Tibial nerve (tissue), 4 donors: ENCODE data around the gene CTSH. TPM values are rescaled to one million over a fixed set of nuclear protein-coding genes. Genes with fewer than 3 reads are reported as not detected.
"Not testable (repeated sequence)": the region's sequence is repeated elsewhere in the genome, so short reads cannot be mapped to it uniquely, and the experiment has no call there.

Experiments
- DNase-seq, 2 donors: peaks; one replicate each; pipeline ENCODE4 v3.0.0-alpha.2; 2019; ENCODE audit warnings: low spot score in 2 of 2
- H3K27ac ChIP-seq, 4 donors: fragments of 200-600 bp; sonication (generic) in 3 of 4; one replicate each; pipeline ENCODE4 v1.5.1; 2017 to 2019; ENCODE audit warnings: mild to moderate bottlenecking in 1 of 4
- H3K27me3 ChIP-seq, 2 donors: fragments of 200-600 bp; sonication (generic) in 1 of 2; one replicate each; pipeline versions ENCODE4 v1.5.1 to v1.6.0; 2017 to 2019
- H3K36me3 ChIP-seq, 3 donors: fragments of 200-600 bp; sonication (generic); one replicate each; pipeline ENCODE4 v1.5.1; 2018 to 2019
- H3K4me1 ChIP-seq, 4 donors: fragments of 200-600 bp; sonication (generic) in 3 of 4; one replicate each; pipeline ENCODE4 v1.5.1; 2017 to 2019
- H3K4me3 ChIP-seq, 4 donors: fragments of 200-600 bp; sonication (generic) in 3 of 4; one replicate each; pipeline ENCODE4 v1.5.1; 2017 to 2019; ENCODE audit warnings: mild to moderate bottlenecking in 1 of 4, moderate library complexity in 1 of 4
- H3K9me3 ChIP-seq, 4 donors: fragments of 200-600 bp; sonication (generic) in 3 of 4; one replicate each; pipeline ENCODE4 v1.5.1; 2017 to 2019
- CTCF ChIP-seq, 5 experiments: fragments of 200-600 bp in 3 of 5; fragments of 450-650 bp in 2 of 5; sonication (generic) in 3 of 5; IDR thresholded peaks; one replicate each; pipeline ENCODE4 v1.5.1; 2016 to 2019; ENCODE audit warnings: antibody characterized with exemption in 5 of 5, mild to moderate bottlenecking in 3 of 5, moderate library complexity in 2 of 5
- EP300 ChIP-seq, 2 donors: sonication (generic); formaldehyde crosslinking; IDR thresholded peaks; one replicate each; pipeline ENCODE4 v1.6.1; 2017; ENCODE audit warnings: antibody characterized with exemption in 2 of 2, mild to moderate bottlenecking in 1 of 2
- POLR2A ChIP-seq, 2 donors: fragments of 450-650 bp; IDR thresholded peaks; one replicate each; pipeline ENCODE4 v1.6.1; 2017; ENCODE audit warnings: antibody characterized with exemption in 2 of 2, mild to moderate bottlenecking in 2 of 2, moderate library complexity in 2 of 2
- WGBS, 2 donors: methylation state at CpG; one replicate each; pipeline ENCODE4 v1.1.5; 2018; 5-methylcytosine and 5-hydroxymethylcytosine counted together
- total RNA-seq, 4 donors: library from RNA; depleted of rRNA; stranded (reverse); fragments of >200 nt; gene quantifications; one replicate each; pipeline ENCODE4 v1.1.0, GENCODE V29; 2016

CTSH gene
- total RNA-seq, 4 donors from 2014 or later, result 73.8 to 333 (median 239) TPM

GRCh38 chr15:78880242-78880533 is 64.7 kb downstream of the CTSH start:
- TF ChIP-seq CTCF (IDR thresholded peaks at IDR 0.05) (no peak), EP300 (IDR thresholded peaks at IDR 0.05) (no peak), POLR2A (IDR thresholded peaks at IDR 0.05) (no peak)
- peaks cover 0 to 95% (median 56%) of the 10 kb centered on the region in 4 donors for H3K4me1 ChIP-seq

GRCh38 chr15:78879517-78880241 is 65.2 kb downstream of the CTSH start:
- 24 to 25% methylated on average over 6 of the region's 6 CpGs for WGBS, 2 donors
- Histone ChIP-seq H3K4me1 (peaks cover 0 to 95% (median 58%) of the 10 kb centered on the region in 4 donors), H3K36me3 (peaks cover 0 to 25% (median 0%) of the 10 kb centered on the region in 3 donors), H3K27me3 (no peaks in the 10 kb centered on the region), H3K27ac (peak overlapping the region in 2 of 4 donors; percentile 12 to 25), H3K9me3 (no peaks in the 10 kb centered on the region), H3K4me3 (no peak overlapping the region)
- no peak for DNase-seq
- TF ChIP-seq CTCF (IDR thresholded peaks at IDR 0.05) (no peak), EP300 (IDR thresholded peaks at IDR 0.05) (no peak), POLR2A (IDR thresholded peaks at IDR 0.05) (no peak)

More at GRCh38 chr15:78880242-78880533, 64.7 kb downstream of the CTSH start:
- H3K36me3 ChIP-seq, result peaks cover 0 to 28% (median 0%) of the 10 kb centered on the region in 3 donors
- H3K27me3 ChIP-seq, result no peaks in the 10 kb centered on the region
- no peak overlapping the region for H3K4me3 ChIP-seq
- no peak for DNase-seq
- H3K9me3 ChIP-seq, result no peaks in the 10 kb centered on the region
- H3K27ac ChIP-seq, result no peak overlapping the region

GRCh38 chr15:78878356-78878755 is 66.5 kb downstream of the CTSH start:
- H3K27ac ChIP-seq, result peak overlapping the region in 1 of 4 donors; percentile 62

GRCh38 chr15:78876954-78877353 is 67.9 kb downstream of the CTSH start:
- peak overlapping the region in 1 of 4 donors; percentile 96 for H3K4me3 ChIP-seq
- H3K9me3 ChIP-seq, H3K36me3 ChIP-seq, H3K27me3 ChIP-seq, DNase-seq: not testable (repeated sequence)
- 70 to 73% methylated on average over 14 of the region's 14 CpGs for WGBS, 2 donors
- H3K4me1 ChIP-seq, result peaks cover 0 to 78% (median 56%) of the 10 kb centered on the region in 4 donors
- peak overlapping the region in 2 of 4 donors; percentile 47 to 100 for H3K27ac ChIP-seq

More at GRCh38 chr15:78878356-78878755, 66.5 kb downstream of the CTSH start:
- H3K36me3 ChIP-seq, result peaks cover 0 to 17% (median 0%) of the 10 kb centered on the region in 3 donors
- no peaks in the 10 kb centered on the region for H3K27me3 ChIP-seq
- no peak for DNase-seq
- TF ChIP-seq EP300 (IDR thresholded peaks at IDR 0.05), result no peak
- no peaks in the 10 kb centered on the region for H3K9me3 ChIP-seq
- H3K4me3 ChIP-seq, result no peak overlapping the region
- 10 to 18% methylated on average over 1 of the region's 1 CpG for WGBS, 2 donors
- H3K4me1 ChIP-seq, result peaks cover 0 to 87% (median 58%) of the 10 kb centered on the region in 4 donors

- TF ChIP-seq POLR2A (IDR thresholded peaks at IDR 0.05) (no peak), EP300 (IDR thresholded peaks at IDR 0.05) (no peak), CTCF (IDR thresholded peaks at IDR 0.05) (no peak)
- H3K27me3 ChIP-seq, result no peaks in the 10 kb centered on the region
- no peaks in the 10 kb centered on the region for H3K36me3 ChIP-seq
- peaks cover 0 to 63% (median 49%) of the 10 kb centered on the region in 4 donors for H3K4me1 ChIP-seq
- no peak for DNase-seq
- WGBS, 2 donors, result 29 to 39% methylated on average over 22 of the region's 22 CpGs
- peak overlapping the region in 3 of 4 donors; percentile 88 to 98 (median 96) for H3K4me3 ChIP-seq
- no peaks in the 10 kb centered on the region for H3K9me3 ChIP-seq
- peak overlapping the region; percentile 99 to 100 (median 100) for H3K27ac ChIP-seq
Measured at GRCh38 chr15:78875107-78875914, 69.5 kb downstream of the CTSH start.
